GM19240 (cell line): ENCODE measurements around the gene PRIMA1.
"Not testable (repeated sequence)": the region's sequence is repeated elsewhere in the genome, so short reads cannot be mapped to it uniquely, and the experiment has no call there.

Experiments
- DNase-seq: peaks from one replicate; pipeline ENCODE4 v3.0.0; 2011; ENCODE audit warnings: low spot score; ENCODE audit not compliant: insufficient read length

Gene PRIMA1

GRCh38 chr14:93788293-93788542 is at the start of gene PRIMA1:
PRIMA1 (minus strand) TSS chr14:93788485; CDS start chr14:93787718, 767 bp downstream.
- DNase-seq: no peak

GRCh38 chr14:93834699-93835371 is 46.5 kb upstream of the PRIMA1 start:
- DNase-seq: no peak

GRCh38 chr14:93832665-93833064 is 44.4 kb upstream of the PRIMA1 start:
- no peak for DNase-seq

- no peak for DNase-seq
Observed at GRCh38 chr14:93832081-93832480, 43.8 kb upstream of the PRIMA1 start.

- no peak for DNase-seq
Observed at GRCh38 chr14:93830753-93831461, 42.6 kb upstream of the PRIMA1 start.

- DNase-seq: no peak
Observed at GRCh38 chr14:93829839-93830481, 41.7 kb upstream of the PRIMA1 start.

- DNase-seq: no peak
Observed at GRCh38 chr14:93825235-93825553, 36.9 kb upstream of the PRIMA1 start.

- no peak for DNase-seq
Observed at GRCh38 chr14:93824518-93825234, 36.4 kb upstream of the PRIMA1 start.

- no peak for DNase-seq
Observed at GRCh38 chr14:93824076-93824475, 35.8 kb upstream of the PRIMA1 start.

- DNase-seq: no peak
Observed at GRCh38 chr14:93821051-93821450, 32.8 kb upstream of the PRIMA1 start.

GRCh38 chr14:93818857-93819256 is 30.6 kb upstream of the PRIMA1 start:
- DNase-seq: no peak

- no peak for DNase-seq
Observed at GRCh38 chr14:93811676-93812075, 23.4 kb upstream of the PRIMA1 start.

- no peak for DNase-seq
Observed at GRCh38 chr14:93811020-93811419, 22.7 kb upstream of the PRIMA1 start.

- DNase-seq: not testable (repeated sequence)
Observed at GRCh38 chr14:93809491-93810420, 21.5 kb upstream of the PRIMA1 start.

- DNase-seq: no peak
Observed at GRCh38 chr14:93804654-93805053, 16.4 kb upstream of the PRIMA1 start.

GRCh38 chr14:93803408-93804318 is 15.4 kb upstream of the PRIMA1 start:
- no peak for DNase-seq

- no peak for DNase-seq
Observed at GRCh38 chr14:93799989-93800921, 12.0 kb upstream of the PRIMA1 start.

GRCh38 chr14:93799617-93799988 is 11.3 kb upstream of the PRIMA1 start:
- no peak for DNase-seq

GRCh38 chr14:93797536-93797935 is 9.3 kb upstream of the PRIMA1 start:
- DNase-seq: no peak
